NCI-H2107 (cell line): ENCODE measurements around the gene SLX9.
"Not testable (repeated sequence)": the region's sequence is repeated elsewhere in the genome, so short reads cannot be mapped to it uniquely, and the experiment has no call there.

Experiments
- DNase-seq: peaks from one replicate; lab custom pipeline; 2025; lab: John Stamatoyannopoulos, UW

The SLX9 gene

DNA sequence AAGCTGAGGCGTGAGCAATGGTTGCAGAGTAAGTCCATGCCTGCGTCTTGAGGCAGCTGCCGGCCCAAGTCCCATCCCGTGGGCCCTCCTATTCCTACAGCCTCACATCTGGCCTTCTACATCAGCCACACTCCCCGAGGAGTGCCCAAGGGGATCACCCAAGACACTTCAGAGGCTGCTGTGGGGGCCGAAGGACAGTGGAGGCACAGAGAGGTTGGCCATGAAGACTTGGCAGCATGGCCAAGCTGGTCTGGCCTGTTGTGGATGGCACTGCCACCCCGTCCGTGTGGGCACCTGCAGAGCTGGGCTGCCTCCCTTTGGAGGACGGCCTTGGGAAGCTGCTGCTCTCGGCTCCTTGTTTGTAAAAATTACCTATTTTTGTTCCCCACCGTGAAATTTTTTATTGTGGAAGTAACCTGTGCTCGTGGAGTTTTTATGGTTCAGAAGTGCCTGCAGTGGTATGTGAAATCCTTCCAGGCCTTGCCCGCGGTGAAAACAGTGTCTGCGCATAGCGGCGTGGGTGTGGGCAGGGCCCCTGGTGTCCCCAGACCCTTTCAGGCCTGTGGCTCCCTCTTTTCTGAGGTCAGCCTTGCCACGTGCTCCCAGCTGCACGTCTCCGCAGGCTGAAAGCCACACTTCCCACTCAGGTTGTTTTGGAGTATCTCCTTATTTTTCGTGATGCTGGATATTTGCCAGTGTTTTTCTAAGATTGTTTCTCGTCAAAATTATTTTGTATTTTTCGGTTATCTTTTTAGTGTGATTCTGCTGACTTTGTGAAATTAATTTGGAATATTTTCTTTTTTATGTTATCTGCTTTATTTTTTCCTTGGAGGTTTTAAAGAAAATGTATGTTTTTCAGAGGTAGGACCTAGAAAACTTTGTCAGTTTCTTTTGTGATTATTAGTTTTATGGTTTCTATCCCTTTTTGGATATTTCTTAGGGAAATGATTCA lies 20.6 kb downstream of the SLX9 start:
- DNase-seq = no peak

DNA sequence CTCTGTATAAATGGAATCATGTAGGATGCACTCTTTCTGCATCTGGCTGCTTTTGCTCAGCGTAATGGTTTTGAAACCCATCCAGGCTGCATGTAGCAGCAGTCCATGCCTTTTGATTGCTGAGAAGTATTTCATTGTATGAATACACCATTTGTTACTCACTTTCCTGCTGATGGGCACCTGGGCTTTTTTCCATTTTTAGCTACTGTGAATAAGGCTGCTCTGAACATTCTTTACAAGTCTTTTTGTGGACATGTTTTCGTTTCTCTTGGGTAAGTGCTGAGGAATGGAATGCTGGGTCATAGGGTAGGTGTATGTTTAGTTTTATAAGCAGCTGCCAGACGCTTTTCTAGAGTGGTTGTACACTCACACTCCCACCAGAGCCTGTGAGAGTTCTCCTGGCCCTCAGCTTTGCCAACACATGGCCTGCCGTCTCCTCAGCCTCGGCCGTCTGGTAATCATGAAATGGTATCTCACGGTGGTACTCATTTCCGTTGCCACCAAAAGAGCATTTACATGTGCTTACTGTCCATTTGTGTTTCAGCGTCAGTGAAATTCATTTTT lies 22.7 kb downstream of the SLX9 start:
- DNase-seq = no peak

DNA sequence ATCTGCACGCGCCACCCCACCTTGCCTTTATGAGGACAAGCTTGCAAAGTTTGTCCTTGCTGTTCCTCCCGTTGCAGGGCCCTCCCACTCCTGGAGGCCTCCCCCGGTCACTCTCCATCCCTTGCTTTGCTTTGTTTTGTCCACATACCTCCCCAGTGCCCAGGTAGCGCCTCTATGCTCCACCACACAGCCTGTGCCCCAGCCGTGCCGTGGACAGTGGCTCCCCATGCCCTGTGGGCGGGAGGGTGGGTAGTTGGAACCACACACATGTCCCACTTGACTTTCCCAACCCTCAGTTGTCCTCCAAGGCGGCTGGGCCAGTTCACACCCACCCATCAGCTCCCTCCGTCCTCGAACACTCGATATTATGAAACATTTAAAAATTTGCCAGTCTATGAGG lies 24.6 kb downstream of the SLX9 start:
- no peak for DNase-seq

DNA sequence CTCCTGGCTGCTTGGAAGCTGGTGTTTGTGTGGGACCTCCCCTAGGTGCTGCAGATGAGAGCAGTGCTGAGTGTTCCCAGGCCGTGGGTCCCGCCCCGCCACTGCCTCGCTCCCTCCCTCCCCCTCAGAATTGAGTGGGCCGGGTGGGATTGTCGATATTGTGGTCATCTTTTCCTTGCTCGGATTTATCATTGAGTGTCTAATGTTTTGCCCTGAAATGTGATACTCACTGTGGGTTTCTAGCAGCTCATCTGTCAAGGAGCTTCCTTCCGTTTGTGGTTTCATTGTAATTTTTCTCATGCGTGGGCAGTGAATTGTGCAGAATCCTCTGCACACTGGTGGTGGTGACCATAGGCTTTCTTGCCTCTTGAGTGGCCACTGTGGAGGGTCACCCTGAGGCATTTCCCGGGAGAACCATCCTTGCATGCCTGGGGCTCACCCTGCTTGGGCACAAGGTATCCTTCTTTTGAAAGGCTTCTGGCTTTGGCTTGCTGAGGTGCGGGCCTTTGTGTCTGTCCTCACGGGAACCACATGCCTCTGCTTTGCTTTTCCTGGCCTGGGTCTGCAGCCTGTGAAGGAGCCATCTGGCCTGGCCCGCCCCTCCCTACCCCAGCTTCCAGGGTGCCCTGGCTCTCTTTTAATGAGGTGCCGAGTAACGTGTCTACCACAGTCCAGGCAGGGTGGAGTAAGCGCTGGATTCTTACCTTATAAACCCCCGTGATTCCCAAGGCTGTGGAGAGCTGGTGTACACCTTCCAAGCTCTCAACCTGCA lies 25.6 kb downstream of the SLX9 start:
- no peak for DNase-seq

DNA sequence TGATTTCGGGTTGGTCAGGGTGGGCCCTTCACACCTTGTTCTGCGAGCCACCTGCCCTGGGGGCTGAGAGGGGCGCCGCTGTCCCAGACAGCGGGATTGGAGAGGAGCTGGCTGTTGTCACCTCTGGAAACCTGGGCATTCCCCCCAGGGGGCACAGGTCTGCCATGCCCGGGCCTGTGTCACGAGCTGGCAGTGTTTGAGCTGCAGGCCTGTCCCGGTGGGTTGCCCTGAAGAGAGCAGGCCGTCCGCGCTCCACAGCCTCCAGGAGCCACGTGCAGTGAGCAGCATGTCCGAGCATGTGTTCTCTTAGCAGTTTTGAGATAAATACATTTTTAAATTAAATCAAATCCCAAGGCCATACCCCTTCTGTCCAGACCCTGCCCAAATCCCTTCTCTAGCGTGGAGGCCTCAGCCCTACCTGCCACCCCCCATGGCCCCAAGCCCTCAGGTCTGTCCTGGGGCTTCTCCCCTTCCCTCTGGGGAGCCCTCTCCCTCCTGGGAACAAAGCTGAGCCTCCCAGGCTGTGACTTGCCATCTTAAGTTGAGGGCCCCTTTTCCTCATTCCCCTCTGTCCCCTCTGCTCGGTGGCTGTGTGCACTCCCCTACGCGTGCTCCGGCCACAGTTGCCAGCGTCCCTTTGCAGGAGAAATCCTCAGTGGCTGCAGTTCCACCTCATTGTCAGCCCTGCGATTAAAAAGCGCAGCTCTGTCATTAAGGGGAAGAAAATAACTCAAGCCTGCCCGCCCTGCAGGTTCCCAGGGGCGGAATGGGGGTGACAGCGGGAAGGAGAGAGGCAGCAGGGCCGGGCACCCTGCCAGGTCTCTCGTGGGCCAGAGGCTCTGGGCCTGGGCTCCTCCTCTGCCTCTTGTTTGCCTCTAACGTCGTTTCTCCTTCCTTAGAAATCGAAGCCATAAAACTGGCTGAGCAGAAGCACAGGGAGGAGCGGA lies 26.6 kb downstream of the SLX9 start:
- no peak for DNase-seq

DNA sequence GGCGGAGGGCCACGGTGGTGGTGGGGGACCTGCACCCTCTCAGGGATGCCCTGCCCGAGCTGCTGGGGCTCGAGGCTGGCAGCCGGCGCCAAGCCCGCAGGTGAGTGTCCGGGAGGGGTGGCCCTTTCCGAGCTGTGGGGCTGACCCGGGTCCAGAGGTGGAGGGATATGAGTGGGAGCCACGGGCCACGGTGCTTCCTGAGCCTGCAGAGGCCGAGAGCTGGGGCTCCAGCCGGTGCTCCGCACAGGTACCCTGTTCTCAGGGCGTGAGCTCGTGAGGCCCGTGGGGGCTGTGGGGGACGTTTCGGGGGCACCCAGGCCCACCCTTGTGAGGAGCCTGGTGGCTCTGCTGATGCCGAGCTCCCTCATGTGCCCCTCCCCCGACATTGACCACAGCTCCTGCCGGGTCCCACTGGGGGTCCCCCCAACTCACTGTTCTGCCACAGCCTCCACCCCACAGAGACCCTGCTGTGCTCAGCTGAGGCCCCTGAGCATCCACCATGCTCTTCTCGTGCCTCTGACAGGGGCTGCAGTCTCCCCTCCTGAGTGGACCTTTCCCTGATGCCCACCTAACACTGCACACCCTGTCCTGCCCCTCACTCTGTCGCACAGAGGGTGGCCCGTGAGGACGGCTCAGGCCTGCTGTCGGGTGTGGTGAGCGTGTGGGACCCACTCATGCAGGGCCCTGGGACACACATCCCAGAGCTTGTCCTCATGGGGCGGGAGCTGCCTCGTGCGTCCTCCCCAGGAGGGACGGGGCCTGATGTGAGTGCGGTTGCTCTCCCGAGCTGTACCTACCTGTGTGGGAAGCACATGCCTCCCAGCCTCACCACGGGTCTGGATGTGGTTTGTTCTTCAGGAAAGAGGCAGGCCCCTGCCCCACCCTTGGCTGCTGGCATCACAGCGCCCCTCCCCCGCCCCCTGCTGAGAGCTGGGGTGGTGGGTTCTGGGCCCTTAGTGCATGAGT lies 27.5 kb downstream of the SLX9 start:
- DNase-seq = no peak

DNA sequence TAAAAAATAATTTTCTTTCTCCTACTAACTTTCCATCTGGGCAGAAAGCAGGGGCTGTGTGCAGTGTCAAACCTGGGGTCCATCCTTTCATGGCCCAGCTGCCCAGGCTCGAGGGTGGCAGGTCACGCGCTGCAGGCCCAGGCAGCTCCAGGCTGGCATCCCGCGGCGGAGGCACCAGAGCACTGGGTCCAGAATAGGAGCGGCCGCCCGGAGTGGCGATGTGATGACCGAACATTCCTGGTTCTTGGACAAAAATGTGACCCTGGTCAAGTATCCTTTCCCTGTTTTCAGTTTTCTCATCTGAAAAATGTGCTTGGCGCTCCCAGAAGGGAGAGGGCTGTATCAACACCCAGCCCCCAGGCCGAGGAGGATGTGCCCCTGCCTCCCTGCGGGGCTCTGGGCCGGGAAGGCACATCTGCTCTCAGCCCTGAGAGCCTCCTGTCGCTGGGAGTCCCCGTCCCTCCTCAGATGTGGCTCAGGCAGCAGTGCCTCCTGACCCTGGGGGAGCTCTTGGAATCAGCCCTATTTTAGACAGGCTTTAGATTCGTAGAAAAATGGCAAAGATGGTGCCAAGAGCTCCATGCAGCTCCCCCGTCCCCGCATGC lies 29.3 kb downstream of the SLX9 start:
- no peak for DNase-seq

DNA sequence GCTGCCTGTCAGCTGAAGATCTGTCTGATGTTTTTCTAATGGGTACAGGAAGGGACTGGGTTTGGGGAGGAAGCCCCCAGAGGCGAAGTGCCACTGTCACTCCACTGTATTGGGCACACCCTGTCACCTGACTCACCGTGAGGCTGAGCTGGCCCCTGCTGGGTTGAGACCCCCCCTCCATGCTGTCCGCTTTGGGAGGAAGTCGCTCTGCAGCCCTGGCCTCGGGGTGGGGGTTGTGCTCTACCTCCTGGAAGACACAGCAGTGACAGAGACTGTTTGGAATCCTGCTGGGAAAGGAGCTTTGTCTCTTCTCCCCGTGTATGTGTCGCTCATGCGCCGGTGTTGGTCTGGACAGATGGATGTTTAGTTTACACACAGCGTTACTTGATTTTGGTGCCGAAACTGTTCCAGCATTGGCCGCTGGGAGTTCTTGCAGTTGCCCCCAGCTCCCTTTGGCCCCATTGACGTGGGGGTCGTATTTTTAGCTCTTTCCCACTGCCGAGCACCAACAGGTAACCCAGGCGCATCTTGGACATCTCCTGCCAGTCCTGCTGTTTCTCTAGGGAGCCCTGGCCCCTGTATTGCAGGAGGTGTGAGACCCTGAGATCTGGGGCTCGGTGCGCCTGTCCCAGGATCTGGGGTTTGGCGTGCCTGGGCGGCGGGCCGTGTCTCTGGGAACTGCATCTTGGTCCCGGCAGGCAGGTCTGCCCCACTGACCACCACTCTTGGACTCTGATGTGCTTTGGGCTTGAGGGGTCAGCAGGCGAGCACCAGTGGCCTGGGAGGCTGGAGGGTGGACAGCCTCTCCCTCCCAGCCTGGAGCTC lies 30.3 kb downstream of the SLX9 start:
- DNase-seq = no peak

DNA sequence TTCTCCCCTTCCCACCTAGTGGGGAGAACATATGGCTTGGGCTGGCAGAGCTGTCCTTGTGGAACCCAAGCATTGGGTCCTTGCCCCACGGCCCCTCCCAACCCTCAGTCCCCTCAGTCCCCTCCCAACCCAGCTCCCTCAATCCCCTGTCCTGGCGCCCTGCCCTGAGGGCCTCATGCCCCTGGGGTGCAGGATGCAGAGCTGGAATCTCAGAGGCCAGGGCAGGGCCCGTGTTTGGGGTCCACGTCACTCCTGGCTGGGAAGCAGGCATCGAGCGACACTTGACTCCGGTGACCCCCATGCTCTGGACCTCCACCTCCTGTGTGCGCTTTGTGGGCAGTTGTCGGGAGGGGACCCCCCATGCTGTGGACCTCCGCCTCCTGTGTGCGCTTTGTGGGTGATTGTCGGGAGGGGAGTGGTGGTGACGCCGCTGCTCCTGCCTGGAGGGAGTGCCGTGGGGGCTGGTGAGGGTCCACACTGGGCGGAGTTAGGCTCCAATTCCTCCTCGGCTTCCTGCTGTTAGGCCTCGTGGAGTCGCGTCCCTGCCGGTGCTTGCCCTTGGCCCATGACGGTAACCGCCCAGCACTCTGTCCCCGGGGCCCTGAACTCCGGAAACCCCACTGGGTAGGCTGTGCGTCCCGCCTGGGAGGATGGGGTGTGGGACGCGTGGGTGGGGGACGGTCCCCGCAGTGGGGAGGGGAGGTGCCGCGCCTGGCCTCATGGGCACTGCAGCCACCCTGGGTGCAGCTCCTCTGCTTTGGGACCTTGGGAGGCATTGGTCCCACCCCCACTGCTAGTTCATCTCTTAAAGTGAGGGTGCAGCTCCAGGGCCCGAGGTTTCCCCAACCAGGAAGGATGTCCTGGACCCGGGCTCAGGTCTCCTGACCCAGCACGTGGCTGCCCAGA lies 31.2 kb downstream of the SLX9 start:
- DNase-seq = no peak

DNA sequence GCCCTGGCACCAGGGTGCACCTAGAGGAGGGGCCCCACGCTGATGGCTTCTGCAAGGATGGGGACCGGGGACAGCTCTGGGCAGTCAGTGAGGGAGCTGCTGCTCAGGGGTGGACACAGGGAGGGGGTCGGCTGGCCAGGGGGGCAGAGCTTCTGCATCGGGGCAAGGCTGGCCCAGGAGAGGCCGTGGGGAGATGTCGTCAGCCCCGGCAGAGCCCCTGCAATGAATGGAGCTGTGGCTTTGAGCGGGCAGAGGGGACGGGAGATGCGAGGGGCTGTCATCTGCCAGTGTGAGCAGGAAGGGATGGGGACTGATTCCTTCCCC lies 31.8 kb downstream of the SLX9 start:
- no peak for DNase-seq

DNA sequence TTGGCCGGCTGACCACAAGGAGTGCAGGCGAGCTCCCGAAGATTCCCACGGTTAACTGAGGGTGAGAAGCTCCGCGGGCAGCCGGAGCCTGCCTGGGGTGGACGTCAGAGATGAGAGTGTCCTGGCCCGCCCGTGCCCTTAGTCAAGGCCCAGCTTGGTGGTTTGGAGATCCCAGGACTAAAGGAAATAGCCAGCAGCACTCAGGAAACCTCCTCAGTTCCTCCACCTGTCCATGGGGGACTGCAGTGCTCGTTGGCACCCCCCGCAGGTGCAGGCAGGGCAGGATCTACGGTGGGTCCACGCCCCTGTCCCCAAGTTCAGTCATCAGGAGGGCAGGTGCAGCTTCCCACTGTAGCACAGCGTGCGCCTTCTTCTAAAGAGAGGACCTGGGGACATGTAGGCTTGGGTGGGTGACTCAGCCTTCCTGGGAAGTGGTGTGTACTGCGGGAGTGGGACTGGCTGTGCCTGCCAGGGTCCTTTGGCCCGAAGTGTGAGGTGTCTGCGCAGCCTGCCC lies 32.5 kb downstream of the SLX9 start:
- DNase-seq = no peak

DNA sequence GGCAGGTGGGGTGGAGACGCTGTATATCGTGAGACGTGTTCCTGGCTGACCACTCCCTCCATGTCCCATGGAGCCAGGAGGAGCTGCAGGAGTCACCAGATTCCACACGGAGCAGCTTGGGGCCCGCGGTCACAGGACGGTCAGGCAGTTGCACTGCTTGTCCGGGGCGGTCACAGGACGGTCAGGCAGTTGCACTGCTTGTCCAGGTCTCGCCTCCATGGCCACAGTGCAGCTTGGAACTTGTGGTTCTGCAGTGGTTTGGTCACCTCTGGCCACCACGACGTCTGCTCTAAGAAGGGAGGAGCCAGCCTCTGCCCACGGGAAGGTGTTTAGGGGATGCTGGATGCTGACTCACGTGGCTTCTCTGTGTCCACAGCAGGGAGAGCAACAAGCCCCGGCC lies 33.0 kb downstream of the SLX9 start:
- no peak for DNase-seq

DNA sequence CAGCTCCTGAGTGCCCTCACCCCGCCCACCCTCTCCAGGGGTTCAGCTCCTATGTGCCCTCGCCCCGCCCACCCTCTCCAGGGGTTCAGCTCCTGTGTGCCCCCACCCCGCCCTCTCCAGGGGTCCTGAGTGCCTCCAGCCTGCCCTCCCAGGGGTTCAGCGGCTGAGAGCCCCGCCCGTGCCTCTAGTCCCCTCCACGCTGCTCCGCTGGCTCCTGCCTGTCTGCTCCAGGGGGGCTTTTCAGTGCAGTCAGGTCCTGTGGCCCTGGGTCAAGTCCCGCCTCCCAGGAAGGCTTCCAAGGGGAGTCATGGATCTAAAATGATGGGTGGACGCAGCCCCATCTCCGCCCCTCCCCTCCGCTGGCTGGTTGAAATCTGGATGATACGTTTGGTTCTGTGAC lies 33.8 kb downstream of the SLX9 start:
- DNase-seq = no peak

DNA sequence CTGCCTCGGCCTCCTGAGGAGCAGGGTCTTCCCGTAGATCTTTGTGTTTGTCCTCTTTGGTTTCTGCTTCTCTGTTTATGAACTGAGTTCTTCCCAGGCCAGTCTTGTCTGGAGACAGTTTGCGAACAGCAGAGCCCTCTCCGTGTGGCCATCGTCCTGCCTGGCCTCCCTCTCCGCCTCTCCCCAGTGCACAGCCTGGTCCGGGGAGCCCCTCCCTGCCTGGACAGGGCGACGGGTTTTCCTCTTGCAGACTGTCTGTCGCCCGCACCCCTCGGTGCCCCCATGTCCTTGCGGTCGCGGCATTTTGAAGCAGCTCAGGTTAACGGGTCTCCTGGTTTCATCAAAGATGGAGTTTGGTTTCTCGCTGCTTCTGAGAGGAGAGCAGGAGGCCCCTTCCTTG lies 34.8 kb downstream of the SLX9 start:
- no peak for DNase-seq

DNA sequence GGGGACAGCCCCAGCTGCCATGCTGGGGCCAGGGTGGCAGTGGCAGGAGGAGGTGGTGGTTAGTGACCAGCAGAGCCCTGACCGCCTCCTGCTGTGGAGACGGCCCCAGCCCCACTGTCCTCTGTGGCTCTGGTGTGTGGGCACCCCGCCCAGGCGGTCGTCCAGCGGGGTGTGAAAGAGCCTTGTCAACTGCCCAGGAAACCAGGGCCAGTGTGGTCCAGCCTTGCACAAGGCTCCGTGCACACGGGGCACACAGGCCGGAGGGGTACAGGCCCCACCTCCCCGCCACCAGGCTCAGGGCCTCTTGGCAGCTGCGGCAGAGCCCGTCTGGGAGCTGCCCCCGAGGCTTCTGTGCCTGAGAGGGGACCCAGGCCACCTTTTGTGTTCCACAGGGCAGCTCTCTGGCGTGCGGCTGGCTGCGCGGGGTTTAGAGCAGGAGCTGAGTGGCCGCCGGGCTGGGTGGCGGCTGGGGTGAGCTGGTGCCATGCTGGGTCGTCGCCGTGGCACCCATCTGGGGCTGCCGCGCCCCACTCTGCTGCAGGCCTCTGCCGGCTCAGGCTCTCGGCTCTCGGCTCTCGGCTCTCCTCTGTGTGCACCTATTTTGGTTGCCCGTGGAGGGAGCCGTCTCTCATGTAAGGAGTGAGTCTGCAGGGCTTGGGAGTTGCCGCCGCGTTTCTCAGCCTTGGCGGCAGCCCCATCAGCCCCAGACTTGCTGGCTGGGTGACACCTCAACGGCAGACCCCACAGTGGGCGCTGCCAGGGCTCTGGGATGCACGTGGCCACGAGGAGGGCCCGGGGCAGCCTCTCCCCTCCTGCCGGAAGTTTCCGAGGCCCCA lies 36.1 kb downstream of the SLX9 start:
- DNase-seq = no peak

DNA sequence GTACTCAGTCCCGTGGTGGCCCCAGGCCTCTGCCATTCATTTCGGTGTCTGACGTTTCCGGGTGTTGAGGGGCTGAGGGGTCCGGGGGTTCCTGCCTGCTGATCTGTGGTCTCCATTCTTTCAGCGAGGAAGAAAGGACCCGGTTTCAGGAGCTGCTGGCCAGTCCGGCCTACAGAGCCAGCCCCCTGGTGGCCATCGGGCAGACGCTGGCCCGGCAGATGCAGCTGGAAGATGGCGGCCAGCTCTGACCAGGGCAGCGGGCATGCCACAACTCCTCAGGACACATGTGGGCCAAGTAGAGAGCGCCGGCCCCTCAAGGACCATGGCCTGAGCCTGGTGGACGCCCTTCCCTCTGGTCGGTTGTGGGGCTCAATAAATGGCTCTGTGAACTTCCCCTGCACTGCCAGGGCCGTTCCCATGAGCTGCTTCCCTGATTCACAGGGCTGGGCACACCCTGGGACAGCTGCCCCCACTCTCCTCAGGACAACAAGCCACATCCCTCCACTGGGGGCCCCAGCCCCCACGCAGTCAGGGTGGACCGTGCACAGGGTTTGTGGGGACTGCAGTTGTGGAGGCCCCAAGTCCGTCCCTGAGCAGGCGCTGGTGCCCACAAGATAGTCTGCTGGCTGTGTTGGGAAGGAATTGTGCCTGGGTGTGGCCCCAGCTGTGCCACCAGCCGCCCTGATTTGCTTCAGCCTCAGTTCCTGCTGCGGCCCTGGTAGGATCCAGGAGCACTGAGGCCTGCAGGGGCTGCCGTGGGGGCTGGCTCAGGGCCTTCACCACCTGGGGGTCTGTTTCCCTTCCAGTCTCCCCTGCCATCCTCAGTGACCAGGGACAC lies 36.9 kb downstream of the SLX9 start:
- DNase-seq = not testable (repeated sequence)
